Lower leg skin (tissue), 4 donors: ENCODE results near the gene GPRC5B. TPM values are rescaled to one million over a fixed set of nuclear protein-coding genes. Genes with fewer than 3 reads are reported as not detected.

Experiments
- DNase-seq, 2 donors: peaks; one replicate each; pipeline ENCODE4 v3.0.0-alpha.2; 2019; ENCODE audit warnings: low spot score in 2 of 2
- H3K4me3 ChIP-seq: fragments of 200-600 bp; sonication (generic); 2 replicates; pipeline ENCODE4 v1.5.1; 2017; ENCODE audit warnings: mild to moderate bottlenecking, low read depth; ENCODE audit not compliant: poor library complexity, severe bottlenecking
- POLR2A ChIP-seq, 2 donors: fragments of 450-650 bp; IDR thresholded peaks; one replicate each; pipeline ENCODE4 v1.6.1; 2016 to 2017; ENCODE audit warnings: antibody characterized with exemption in 2 of 2, mild to moderate bottlenecking in 1 of 2, moderate library complexity in 1 of 2
- WGBS, 2 donors: methylation state at CpG; one replicate each; pipeline ENCODE4 v1.1.5; 2018; 5-methylcytosine and 5-hydroxymethylcytosine counted together
- intact Hi-C: fragments of 100-400 bp; cut with DNase I; formaldehyde crosslinking; loops from one replicate; pipeline ENCODE4 v1.15.0; 2023; ENCODE audit warnings: low total_unique reads
- total RNA-seq, 4 donors: library from RNA; depleted of rRNA; stranded (reverse); fragments of >200 nt; gene quantifications; one replicate each; pipeline ENCODE4 v1.1.0, GENCODE V29; 2016
- TF ChIP-seq, protein P1 (sequence below), 3 donors: fragments of 450-650 bp; IDR thresholded peaks; one replicate each; pipeline ENCODE4 v1.5.1; 2016; ENCODE audit warnings: antibody characterized with exemption in 3 of 3, mild to moderate bottlenecking in 3 of 3, moderate library complexity in 2 of 3

GPRC5B gene
- total RNA-seq, 4 donors from 2014 or later: 5.0 to 16.6 (median 9.5) TPM

DNA sequence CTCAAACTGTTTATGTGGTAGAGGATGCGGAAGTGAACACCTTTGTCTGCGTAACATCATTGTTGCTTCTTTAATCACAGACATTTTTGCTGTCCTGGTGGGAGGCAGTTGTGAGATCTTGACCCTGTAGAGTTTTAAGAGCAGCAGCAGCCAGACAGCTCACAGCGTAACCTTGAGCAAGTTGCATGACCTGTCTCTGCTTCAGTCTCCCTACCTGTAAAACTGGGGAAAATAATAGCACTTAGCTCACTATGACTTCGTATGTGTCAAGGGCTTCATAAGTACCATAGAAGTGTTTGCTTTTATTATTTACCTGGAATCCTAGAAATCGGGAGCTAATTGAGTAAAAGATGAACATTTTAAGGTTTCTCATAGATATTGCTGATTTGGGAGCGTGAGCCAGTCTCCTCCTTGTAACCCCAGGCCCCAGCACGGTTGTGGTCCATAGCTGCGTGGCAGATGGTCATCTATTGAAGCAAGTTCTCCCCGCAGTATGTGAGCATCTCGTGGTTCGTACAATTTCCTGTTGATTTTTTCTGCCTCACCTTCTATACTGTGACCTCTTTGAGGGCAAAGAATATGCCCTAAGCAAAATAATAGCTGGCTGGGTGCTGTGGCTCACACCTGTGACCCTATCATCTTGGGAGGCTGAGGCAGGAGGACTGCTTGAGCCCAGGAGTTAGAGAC, 34.4 kb downstream of the GPRC5B start:
- TF ChIP-seq, protein P1, sequence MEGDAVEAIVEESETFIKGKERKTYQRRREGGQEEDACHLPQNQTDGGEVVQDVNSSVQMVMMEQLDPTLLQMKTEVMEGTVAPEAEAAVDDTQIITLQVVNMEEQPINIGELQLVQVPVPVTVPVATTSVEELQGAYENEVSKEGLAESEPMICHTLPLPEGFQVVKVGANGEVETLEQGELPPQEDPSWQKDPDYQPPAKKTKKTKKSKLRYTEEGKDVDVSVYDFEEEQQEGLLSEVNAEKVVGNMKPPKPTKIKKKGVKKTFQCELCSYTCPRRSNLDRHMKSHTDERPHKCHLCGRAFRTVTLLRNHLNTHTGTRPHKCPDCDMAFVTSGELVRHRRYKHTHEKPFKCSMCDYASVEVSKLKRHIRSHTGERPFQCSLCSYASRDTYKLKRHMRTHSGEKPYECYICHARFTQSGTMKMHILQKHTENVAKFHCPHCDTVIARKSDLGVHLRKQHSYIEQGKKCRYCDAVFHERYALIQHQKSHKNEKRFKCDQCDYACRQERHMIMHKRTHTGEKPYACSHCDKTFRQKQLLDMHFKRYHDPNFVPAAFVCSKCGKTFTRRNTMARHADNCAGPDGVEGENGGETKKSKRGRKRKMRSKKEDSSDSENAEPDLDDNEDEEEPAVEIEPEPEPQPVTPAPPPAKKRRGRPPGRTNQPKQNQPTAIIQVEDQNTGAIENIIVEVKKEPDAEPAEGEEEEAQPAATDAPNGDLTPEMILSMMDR (IDR thresholded peaks at IDR 0.05): no peak
- TF ChIP-seq POLR2A (IDR thresholded peaks at IDR 0.05): no peak
- H3K4me3 ChIP-seq: no peak overlapping the region
- intact Hi-C loops: no loop called here
- DNase-seq: no peak
- 96 to 99% methylated on average over 11 of the region's 11 CpGs for WGBS, 2 donors

DNA sequence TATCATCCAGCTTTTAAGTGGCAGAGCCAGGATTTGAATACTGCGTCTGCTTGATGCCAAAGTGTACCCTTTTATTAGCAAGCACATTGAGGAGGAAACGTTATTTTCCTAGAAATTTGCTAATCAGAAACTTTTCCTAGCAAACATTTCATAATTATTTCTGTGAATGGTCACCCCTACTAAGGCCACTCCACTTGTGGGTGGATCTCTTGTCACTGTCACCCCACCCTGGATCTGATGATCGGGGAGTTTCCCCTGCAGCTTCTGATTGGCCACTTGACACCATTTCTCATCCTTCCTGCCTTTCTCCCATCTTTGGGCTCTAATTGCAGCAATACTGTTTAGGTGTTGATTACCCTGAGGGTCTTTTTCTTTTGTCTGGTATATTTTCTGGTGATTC, 35.9 kb downstream of the GPRC5B start:
- WGBS, 2 donors: 82 to 92% methylated on average over 3 of the region's 3 CpGs

DNA sequence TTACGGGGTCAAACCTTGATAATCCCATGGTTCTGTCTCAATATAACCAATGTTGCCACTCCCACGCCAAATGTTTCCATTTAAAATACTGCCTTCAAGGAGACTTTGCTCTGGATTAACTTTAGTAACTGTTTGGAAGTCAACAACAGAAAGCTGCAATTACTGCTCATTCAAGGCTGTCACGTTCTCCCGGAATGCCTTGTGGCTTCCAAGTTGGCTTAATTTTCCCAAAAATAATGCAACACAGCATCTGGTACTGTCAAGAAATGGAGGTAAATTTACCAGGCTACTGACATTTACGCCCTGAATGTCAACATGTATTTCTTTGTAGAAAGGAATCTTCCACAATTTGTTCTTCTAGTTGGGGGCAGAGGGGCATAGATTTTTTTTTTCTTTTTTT, 38.2 kb downstream of the GPRC5B start:
- peak in 1 of 2 donors; percentile 36 for DNase-seq
- 59 to 78% methylated on average over 5 of the region's 5 CpGs for WGBS, 2 donors
- intact Hi-C loops: no loop called here
- TF ChIP-seq, protein P1 (IDR thresholded peaks at IDR 0.05): no peak
- no peak for TF ChIP-seq POLR2A (IDR thresholded peaks at IDR 0.05)
- H3K4me3 ChIP-seq: no peak overlapping the region

More for the DNA sequence above, 35.9 kb downstream of the GPRC5B start:
- intact Hi-C loops: no loop called here
- H3K4me3 ChIP-seq: no peak overlapping the region
- DNase-seq: no peak
- no peak for TF ChIP-seq POLR2A (IDR thresholded peaks at IDR 0.05)
- TF ChIP-seq, protein P1 (IDR thresholded peaks at IDR 0.05): no peak

DNA sequence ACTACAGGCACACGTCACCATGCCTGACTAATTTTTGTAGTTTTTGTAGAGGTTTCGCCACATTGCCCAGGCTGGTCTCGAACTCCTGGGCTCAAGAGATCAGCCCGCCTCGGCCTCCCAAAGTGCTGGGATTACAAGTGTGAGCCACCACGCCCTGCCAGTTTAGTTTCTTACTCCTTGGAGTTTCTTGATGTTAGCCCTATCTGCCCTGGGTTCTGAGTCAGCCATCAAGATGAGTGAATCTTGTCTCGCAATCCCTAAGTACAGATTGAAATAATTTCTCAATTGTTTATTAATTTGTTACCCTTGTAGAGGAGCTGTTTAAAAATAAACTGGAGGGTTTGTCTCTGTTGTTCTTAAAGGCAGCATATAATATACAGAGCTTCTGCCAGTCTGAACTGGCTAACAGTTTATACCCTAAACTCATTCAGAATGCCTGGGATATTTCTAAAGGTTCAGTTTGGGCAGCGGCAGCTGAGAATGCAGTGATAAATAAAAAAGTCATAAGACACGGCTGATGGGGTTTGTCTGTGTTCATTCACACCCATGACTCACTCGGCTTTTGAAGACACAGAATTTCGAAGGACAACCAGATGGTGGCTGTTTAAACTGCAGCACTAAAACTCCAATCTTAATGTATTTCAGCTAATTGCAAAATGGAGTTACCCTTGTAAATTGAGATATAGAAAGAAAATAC, 39.6 kb downstream of the GPRC5B start:
- intact Hi-C loops: no loop called here
- H3K4me3 ChIP-seq: no peak overlapping the region
- 68 to 70% methylated on average over 11 of the region's 11 CpGs for WGBS, 2 donors
- peak; percentile 36 to 86 for DNase-seq
- no peak for TF ChIP-seq POLR2A (IDR thresholded peaks at IDR 0.05)
- TF ChIP-seq, protein P1 (IDR thresholded peaks at IDR 0.05): no peak

DNA sequence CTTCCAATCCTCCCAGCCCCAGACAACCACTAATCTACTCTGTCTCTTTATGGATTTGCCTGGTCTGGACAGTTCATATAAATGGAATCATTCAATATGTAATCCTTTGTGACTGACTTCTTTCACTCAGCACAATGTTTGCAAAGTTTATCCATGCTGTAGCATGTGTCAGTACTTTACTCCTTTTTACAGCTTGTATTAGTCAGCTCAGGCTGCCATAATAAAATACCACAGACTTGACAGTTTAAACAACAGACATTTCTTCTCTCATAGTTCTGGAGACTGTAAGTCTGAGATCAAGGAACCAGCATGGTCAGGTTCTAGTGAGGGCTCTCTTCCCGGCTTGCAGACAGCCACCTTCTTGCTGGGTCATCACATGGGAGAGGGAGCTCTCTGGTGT, 41.3 kb downstream of the GPRC5B start:
- DNase-seq: no peak
- WGBS, 2 donors: 84% methylated on average over 1 of the region's 1 CpG
- TF ChIP-seq POLR2A (IDR thresholded peaks at IDR 0.05): no peak
- TF ChIP-seq, protein P1 (IDR thresholded peaks at IDR 0.05): no peak
- intact Hi-C loops: no loop called here
- no peak overlapping the region for H3K4me3 ChIP-seq
